Dendritic cell treated with granulocyte-macrophage colony-stimulating factor and Interleukin-4, amounts not matched to agents 40 ng/mL and 50 ng/mL, for 4 days (primary cell): ENCODE measurements around the gene ZNF483.
"Not testable (repeated sequence)": the region's sequence is repeated elsewhere in the genome, so short reads cannot be mapped to it uniquely, and the experiment has no call there.

Source experiments
- H3K27ac Mint-ChIP-seq: one replicate; pipeline ENCODE4 v1.8.0; 2022; ENCODE audit warnings: mild to moderate bottlenecking, mixed read lengths
- H3K27me3 Mint-ChIP-seq: one replicate; pipeline ENCODE4 v1.8.0; 2022; ENCODE audit warnings: mild to moderate bottlenecking, mixed read lengths
- H3K36me3 Mint-ChIP-seq: one replicate; pipeline ENCODE4 v1.8.0; 2022; ENCODE audit warnings: low read depth, mixed read lengths
- H3K4me1 Mint-ChIP-seq: one replicate; pipeline ENCODE4 v1.8.0; 2022; ENCODE audit warnings: low read depth, mixed read lengths
- H3K4me3 Mint-ChIP-seq: one replicate; pipeline ENCODE4 v1.8.0; 2022; ENCODE audit warnings: mild to moderate bottlenecking, moderate library complexity, mixed read lengths
- H3K9me3 Mint-ChIP-seq: one replicate; pipeline ENCODE4 v1.8.0; 2022; ENCODE audit warnings: mixed read lengths
- intact Hi-C: fragments of 100-400 bp; cut with micrococcal nuclease; formaldehyde crosslinking; loops from one replicate; pipeline ENCODE4 v1.15.0; 2022

ZNF483 gene

GRCh38 chr9:111514967-111515366, 10.0 kb upstream of the ZNF483 start:
- peaks cover 5% of the 10 kb centered on the region for H3K27me3 Mint-ChIP-seq
- H3K27ac Mint-ChIP-seq, result no peak overlapping the region
- no peaks in the 10 kb centered on the region for H3K4me1 Mint-ChIP-seq
- no peak overlapping the region for H3K4me3 Mint-ChIP-seq
- no peaks in the 10 kb centered on the region for H3K36me3 Mint-ChIP-seq
- intact Hi-C loops, result no loop called here
- peaks cover 24% of the 10 kb centered on the region for H3K9me3 Mint-ChIP-seq

- no peaks in the 10 kb centered on the region for H3K36me3 Mint-ChIP-seq
- no peaks in the 10 kb centered on the region for H3K4me1 Mint-ChIP-seq
- H3K4me3 Mint-ChIP-seq, result no peak overlapping the region
- no peak overlapping the region for H3K27ac Mint-ChIP-seq
- intact Hi-C loops, result no loop called here
- peaks cover 13% of the 10 kb centered on the region for H3K9me3 Mint-ChIP-seq
- peaks cover 5% of the 10 kb centered on the region for H3K27me3 Mint-ChIP-seq
Measured at GRCh38 chr9:111516061-111516465, 8.9 kb upstream of the ZNF483 start.

GRCh38 chr9:111524731-111525055, 286 bp upstream of the ZNF483 start:
- H3K4me3 Mint-ChIP-seq, result peak overlapping the region; percentile 49
- no peaks in the 10 kb centered on the region for H3K36me3 Mint-ChIP-seq
- H3K9me3 Mint-ChIP-seq, result no peaks in the 10 kb centered on the region
- intact Hi-C loops, result no loop called here
- peaks cover 9% of the 10 kb centered on the region for H3K4me1 Mint-ChIP-seq
- peaks cover 41% of the 10 kb centered on the region for H3K27me3 Mint-ChIP-seq
- H3K27ac Mint-ChIP-seq, result no peak overlapping the region

- H3K36me3 Mint-ChIP-seq, result no peaks in the 10 kb centered on the region
- no peak overlapping the region for H3K27ac Mint-ChIP-seq
- H3K4me3 Mint-ChIP-seq, result no peak overlapping the region
- peaks cover 41% of the 10 kb centered on the region for H3K27me3 Mint-ChIP-seq
- H3K9me3 Mint-ChIP-seq, result peaks cover 7% of the 10 kb centered on the region
- intact Hi-C loops, result no loop called here
- H3K4me1 Mint-ChIP-seq, result peaks cover 9% of the 10 kb centered on the region
Measured at GRCh38 chr9:111527347-111527746, 2.4 kb downstream of the ZNF483 start.

- Mint-ChIP-seq H3K27ac (no peak overlapping the region), H3K27me3 (peaks cover 27% of the 10 kb centered on the region), H3K36me3 (no peaks in the 10 kb centered on the region), H3K4me3 (no peak overlapping the region), H3K4me1 (peaks cover 9% of the 10 kb centered on the region), H3K9me3 (peaks cover 28% of the 10 kb centered on the region)
- intact Hi-C loops, result no loop called here
Measured at GRCh38 chr9:111529787-111530186, 4.8 kb downstream of the ZNF483 start.

GRCh38 chr9:111531716-111532115, 6.7 kb downstream of the ZNF483 start:
- peaks cover 8% of the 10 kb centered on the region for H3K27me3 Mint-ChIP-seq
- no peak overlapping the region for H3K27ac Mint-ChIP-seq
- no peaks in the 10 kb centered on the region for H3K4me1 Mint-ChIP-seq
- H3K9me3 Mint-ChIP-seq, result peaks cover 41% of the 10 kb centered on the region
- no peak overlapping the region for H3K4me3 Mint-ChIP-seq
- intact Hi-C loops, result no loop called here
- no peaks in the 10 kb centered on the region for H3K36me3 Mint-ChIP-seq

- H3K27me3 Mint-ChIP-seq, result no peaks in the 10 kb centered on the region
- H3K4me3 Mint-ChIP-seq, result no peak overlapping the region
- H3K36me3 Mint-ChIP-seq, result no peaks in the 10 kb centered on the region
- H3K27ac Mint-ChIP-seq, result no peak overlapping the region
- peaks cover 51% of the 10 kb centered on the region for H3K9me3 Mint-ChIP-seq
- H3K4me1 Mint-ChIP-seq, result no peaks in the 10 kb centered on the region
- intact Hi-C loops, result no loop called here
Measured at GRCh38 chr9:111533099-111533790, 8.3 kb downstream of the ZNF483 start.

GRCh38 chr9:111542497-111543254, 17.7 kb downstream of the ZNF483 start:
- intact Hi-C loops, result no loop called here
- Mint-ChIP-seq H3K36me3 (no peaks in the 10 kb centered on the region), H3K4me3 (no peak overlapping the region), H3K27ac (no peak overlapping the region), H3K4me1 (no peaks in the 10 kb centered on the region), H3K9me3 (peaks cover 91% of the 10 kb centered on the region), H3K27me3 (no peaks in the 10 kb centered on the region)

- H3K4me3 Mint-ChIP-seq, result no peak overlapping the region
- no peak overlapping the region for H3K27ac Mint-ChIP-seq
- no peaks in the 10 kb centered on the region for H3K4me1 Mint-ChIP-seq
- intact Hi-C loops, result no loop called here
- H3K36me3 Mint-ChIP-seq, result no peaks in the 10 kb centered on the region
- H3K9me3 Mint-ChIP-seq, result peaks cover 74% of the 10 kb centered on the region
- no peaks in the 10 kb centered on the region for H3K27me3 Mint-ChIP-seq
Measured at GRCh38 chr9:111548623-111549022, 23.6 kb downstream of the ZNF483 start.

GRCh38 chr9:111555425-111555824, 30.4 kb downstream of the ZNF483 start:
- H3K4me3 Mint-ChIP-seq, intact Hi-C loops, H3K27ac Mint-ChIP-seq, H3K27me3 Mint-ChIP-seq, H3K36me3 Mint-ChIP-seq, H3K4me1 Mint-ChIP-seq: not testable (repeated sequence)
- peaks cover 67% of the 10 kb centered on the region for H3K9me3 Mint-ChIP-seq

- Mint-ChIP-seq H3K36me3 (peaks cover 15% of the 10 kb centered on the region), H3K27me3 (no peaks in the 10 kb centered on the region), H3K4me1 (no peaks in the 10 kb centered on the region), H3K4me3 (no peak overlapping the region), H3K27ac (no peak overlapping the region), H3K9me3 (peaks cover 62% of the 10 kb centered on the region)
- intact Hi-C loops, result no loop called here
Measured at GRCh38 chr9:111559000-111559610, 34.1 kb downstream of the ZNF483 start.

GRCh38 chr9:111561165-111561719, 36.3 kb downstream of the ZNF483 start:
- Mint-ChIP-seq H3K9me3 (peaks cover 40% of the 10 kb centered on the region), H3K36me3 (peaks cover 33% of the 10 kb centered on the region), H3K4me1 (no peaks in the 10 kb centered on the region), H3K4me3 (no peak overlapping the region), H3K27ac (no peak overlapping the region), H3K27me3 (no peaks in the 10 kb centered on the region)
- intact Hi-C loops, result no loop called here

GRCh38 chr9:111566234-111566633, 41.3 kb downstream of the ZNF483 start:
- peaks cover 56% of the 10 kb centered on the region for H3K9me3 Mint-ChIP-seq
- intact Hi-C loops, result no loop called here
- H3K4me1 Mint-ChIP-seq, result no peaks in the 10 kb centered on the region
- H3K4me3 Mint-ChIP-seq, result no peak overlapping the region
- H3K27me3 Mint-ChIP-seq, result no peaks in the 10 kb centered on the region
- peaks cover 83% of the 10 kb centered on the region for H3K36me3 Mint-ChIP-seq
- no peak overlapping the region for H3K27ac Mint-ChIP-seq

GRCh38 chr9:111568127-111568526, 43.1 kb downstream of the ZNF483 start:
- Mint-ChIP-seq H3K9me3 (peaks cover 63% of the 10 kb centered on the region), H3K36me3 (peaks cover 95% of the 10 kb centered on the region)
- H3K27me3 Mint-ChIP-seq, H3K4me3 Mint-ChIP-seq, H3K4me1 Mint-ChIP-seq, H3K27ac Mint-ChIP-seq, intact Hi-C loops: not testable (repeated sequence)
